A549 (cell line): ENCODE measurements around the gene MPRIP.
"Not testable (repeated sequence)": the region's sequence is repeated elsewhere in the genome, so short reads cannot be mapped to it uniquely, and the experiment has no call there.

Experiments used
- BHLHE40 ChIP-seq: IDR thresholded peaks from 2 replicates; pipeline ENCODE4 v1.6.1; 2012; ENCODE audit warnings: low read depth, low read length, inconsistent platforms
- CBX8 ChIP-seq: fragments of 200-600 bp; sonication (generic); IDR thresholded peaks from 2 replicates; pipeline ENCODE4 v1.6.1; 2016
- CTCF ChIP-seq: fragments of >200 bp; sonication (Bioruptor Twin); formaldehyde crosslinking; IDR thresholded peaks from 3 replicates; pipeline ENCODE4 v1.5.1; 2016
- JUN ChIP-seq, 2 experiments: fragments of >200 bp; sonication (Bioruptor Twin); formaldehyde crosslinking; IDR thresholded peaks; 2 replicates in 1 of 2; 3 replicates in 1 of 2; pipeline ENCODE4 v1.6.1; 2016 to 2017
- JUNB ChIP-seq: fragments of >200 bp; sonication (Bioruptor Twin); formaldehyde crosslinking; IDR thresholded peaks from 2 replicates; pipeline ENCODE4 v1.6.1; 2016
- POLR2A ChIP-seq: IDR thresholded peaks from 2 replicates; pipeline ENCODE4 v1.6.1; 2012; ENCODE audit warnings: mild to moderate bottlenecking, low read length
- RAD21 ChIP-seq, 2 experiments: fragments of >200 bp in 1 of 2; sonication (Bioruptor Twin) in 1 of 2; formaldehyde crosslinking in 1 of 2; IDR thresholded peaks in 1 of 2; conservative IDR thresholded peaks in 1 of 2; 2 replicates in 1 of 2; 3 replicates in 1 of 2; pipeline ENCODE4 v1.6.1; 2012 to 2018; ENCODE audit warnings: inconsistent platforms in 1 of 2
- RCOR1 ChIP-seq: fragments of 150-350 bp; IDR thresholded peaks from 2 replicates; pipeline ENCODE4 v1.6.1; 2014; ENCODE audit warnings: antibody characterized with exemption, low read length, low read depth
- REST ChIP-seq: fragments of 200-600 bp; sonication (generic); IDR thresholded peaks from 2 replicates; pipeline ENCODE4 v1.6.1; 2016; ENCODE audit warnings: antibody characterized with exemption, mild to moderate bottlenecking, moderate library complexity
- SMC3 ChIP-seq: fragments of >200 bp; sonication (Bioruptor Twin); formaldehyde crosslinking; IDR thresholded peaks from 3 replicates; pipeline ENCODE4 v1.6.1; 2018; ENCODE audit warnings: inconsistent platforms
- USF2 ChIP-seq: fragments of 450-650 bp; IDR thresholded peaks from 2 replicates; pipeline ENCODE4 v1.6.1; 2014; ENCODE audit warnings: antibody characterized with exemption

- TF ChIP-seq CTCF; RAD21 (conservative IDR thresholded peaks at IDR 0.05 in 1 of 2, IDR thresholded peaks at IDR 0.05 in 1 of 2); BHLHE40; JUNB; SMC3; REST; POLR2A; RCOR1; CBX8; JUN (IDR thresholded peaks at IDR 0.05): not testable (repeated sequence)
- peak; percentile 13; the same call in 1 of the 2 replicates for TF ChIP-seq USF2
These were observed 27.5 kb upstream of the MPRIP start for GRCh38 chr17:17014748-17015124.
